HG03139 (cell line): ENCODE measurements around the gene ONECUT2.

Experiments used
- ATAC-seq: cut with Tn5 transposase; IDR thresholded peaks from one replicate; pipeline ENCODE4 v1.9.1; 2021; ENCODE audit not compliant: unreplicated experiment

Gene ONECUT2

DNA sequence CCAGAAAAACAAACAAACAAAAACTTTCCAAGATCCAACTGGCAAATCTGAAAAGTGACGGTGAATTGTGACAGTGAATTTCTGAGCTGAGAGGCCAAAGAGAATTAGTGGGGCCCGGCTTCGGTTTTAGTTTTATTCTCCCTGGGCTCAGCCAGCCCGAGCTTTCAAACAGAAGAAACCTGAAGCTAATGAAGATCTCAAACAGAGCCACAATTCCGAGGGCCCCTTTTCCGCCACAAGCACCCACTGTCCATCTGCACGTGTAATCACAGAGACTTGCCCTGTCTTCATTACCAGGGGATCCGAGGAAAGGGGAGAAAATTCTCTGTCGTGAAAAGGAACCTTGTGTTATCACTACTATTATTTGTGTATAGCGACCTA lies 4.2 kb upstream of the ONECUT2 start:
- no peak for ATAC-seq

DNA sequence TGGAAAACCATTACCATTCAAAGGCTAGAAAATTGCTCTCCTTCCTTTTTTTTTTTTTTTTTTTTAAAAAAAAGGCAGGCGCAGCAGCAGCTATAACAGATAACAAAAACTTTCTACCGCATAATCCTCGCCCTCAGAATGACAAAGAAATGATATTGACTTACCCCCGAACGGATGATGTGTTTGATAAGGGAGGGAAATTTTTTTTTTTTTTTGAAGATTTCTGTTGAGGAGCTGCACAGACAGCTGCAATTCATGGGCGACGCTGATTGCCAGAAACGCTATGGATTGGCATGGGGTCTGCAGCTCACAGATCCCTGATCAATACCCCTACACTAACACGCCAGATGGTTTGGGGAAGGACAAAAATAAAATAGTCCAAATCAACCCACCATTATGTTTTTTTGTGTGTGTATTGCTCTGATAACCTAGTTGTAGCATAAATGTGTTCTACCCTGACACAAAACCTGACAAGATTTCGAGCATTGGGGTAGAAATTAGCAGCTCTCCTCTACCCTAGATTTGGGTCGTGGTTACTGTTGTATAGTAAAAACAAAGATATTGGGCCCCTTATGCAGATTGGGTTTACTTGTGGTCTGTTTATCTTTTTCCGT lies 3.6 kb upstream of the ONECUT2 start:
- ATAC-seq: no peak

DNA sequence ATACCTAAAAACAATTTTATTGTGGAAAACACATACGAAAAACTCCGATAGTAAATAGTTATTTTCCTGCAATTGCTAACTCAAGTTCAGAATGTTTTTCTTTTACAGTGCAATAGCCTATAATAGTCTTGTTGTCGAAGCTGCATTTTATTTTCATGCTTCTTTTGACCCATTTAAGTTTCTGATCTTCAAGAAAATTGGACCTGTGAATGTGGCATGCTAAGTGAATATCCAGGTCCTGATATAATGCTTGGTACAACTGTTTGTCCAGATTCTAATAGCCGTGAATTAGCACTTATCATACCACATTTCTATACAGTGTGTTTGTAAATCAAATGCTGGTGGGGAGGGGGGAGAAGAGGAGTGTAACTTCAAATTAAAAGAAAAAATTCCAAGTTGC lies 3.0 kb upstream of the ONECUT2 start:
- ATAC-seq: no peak

DNA sequence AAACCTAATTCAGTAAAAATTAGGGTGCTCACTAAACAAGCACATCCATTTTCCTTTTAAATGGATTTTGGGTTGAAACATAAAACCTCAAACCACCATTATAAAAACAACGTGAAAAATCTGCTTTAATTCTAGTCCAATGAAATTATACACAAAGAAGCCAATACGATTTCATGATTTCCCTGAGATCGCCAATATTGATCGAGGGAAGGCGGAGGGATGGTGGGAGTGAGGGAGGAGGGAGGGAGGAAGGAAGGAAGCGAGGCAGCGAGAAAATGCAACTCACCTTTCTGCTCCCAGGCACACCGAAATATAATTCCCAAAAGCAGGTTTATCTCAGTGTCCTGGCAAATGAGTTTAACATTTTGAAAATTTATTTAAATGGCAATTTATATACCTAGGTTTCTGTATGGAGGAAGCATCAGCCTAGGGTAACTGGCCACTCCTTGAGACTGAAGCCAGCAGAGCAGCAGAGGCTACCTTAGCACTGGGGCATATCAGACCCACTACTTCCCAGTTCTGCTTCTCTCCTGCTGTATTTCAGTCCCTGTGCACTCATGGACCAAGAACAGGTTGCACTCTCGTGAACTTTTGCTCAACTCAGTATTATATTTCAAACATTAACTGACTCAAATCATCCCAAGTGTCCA lies 2.3 kb upstream of the ONECUT2 start:
- ATAC-seq: no peak

- no peak for ATAC-seq
Measured at GRCh38 chr18:57433482-57433881, 1.7 kb upstream of the ONECUT2 start.

DNA sequence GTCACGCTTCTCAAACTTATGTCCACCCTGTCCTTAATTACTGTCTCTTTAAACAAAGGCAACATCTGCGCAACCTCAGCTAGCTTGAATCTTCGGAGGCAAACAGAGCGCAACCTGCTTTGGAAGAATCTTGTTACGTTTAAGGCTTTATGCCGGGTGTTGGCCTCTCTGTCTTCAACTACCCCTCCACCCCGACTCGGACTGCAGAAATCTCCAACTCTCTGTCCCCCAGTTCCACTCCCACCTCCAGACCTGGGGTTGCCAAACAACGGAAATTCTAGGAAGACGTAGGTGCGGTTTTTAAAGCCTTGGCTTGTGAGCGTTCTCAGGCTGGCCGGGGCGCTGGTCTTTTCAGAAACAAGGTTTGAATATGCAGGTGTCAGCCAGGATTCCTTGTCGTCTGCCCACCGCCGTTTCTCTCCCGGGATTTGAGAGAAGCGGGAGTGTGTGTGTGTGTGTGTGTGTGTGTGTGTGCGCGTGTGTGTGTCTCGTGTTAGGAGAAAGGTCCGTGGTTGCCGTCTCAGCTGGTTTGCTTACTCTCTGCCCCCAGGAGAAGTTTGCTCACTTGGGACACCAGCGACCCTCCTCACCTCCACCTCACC lies 1.1 kb upstream of the ONECUT2 start:
- ATAC-seq: no peak

GRCh38 chr18:57435846-57436190 lies 644 bp downstream of the ONECUT2 start:
- no peak for ATAC-seq

DNA sequence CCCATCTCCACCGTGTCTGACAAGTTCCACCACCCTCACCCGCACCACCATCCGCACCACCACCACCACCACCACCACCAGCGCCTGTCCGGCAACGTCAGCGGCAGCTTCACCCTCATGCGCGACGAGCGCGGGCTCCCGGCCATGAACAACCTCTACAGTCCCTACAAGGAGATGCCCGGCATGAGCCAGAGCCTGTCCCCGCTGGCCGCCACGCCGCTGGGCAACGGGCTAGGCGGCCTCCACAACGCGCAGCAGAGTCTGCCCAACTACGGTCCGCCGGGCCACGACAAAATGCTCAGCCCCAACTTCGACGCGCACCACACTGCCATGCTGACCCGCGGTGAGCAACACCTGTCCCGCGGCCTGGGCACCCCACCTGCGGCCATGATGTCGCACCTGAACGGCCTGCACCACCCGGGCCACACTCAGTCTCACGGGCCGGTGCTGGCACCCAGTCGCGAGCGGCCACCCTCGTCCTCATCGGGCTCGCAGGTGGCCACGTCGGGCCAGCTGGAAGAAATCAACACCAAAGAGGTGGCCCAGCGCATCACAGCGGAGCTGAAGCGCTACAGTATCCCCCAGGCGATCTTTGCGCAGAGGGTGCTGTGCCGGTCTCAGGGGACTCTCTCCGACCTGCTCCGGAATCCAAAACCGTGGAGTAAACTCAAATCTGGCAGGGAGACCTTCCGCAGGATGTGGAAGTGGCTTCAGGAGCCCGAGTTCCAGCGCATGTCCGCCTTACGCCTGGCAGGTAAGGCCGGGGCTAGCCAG lies 1.2 kb downstream of the ONECUT2 start:
- no peak for ATAC-seq

GRCh38 chr18:57436965-57437333 lies 1.8 kb downstream of the ONECUT2 start:
- ATAC-seq: no peak

DNA sequence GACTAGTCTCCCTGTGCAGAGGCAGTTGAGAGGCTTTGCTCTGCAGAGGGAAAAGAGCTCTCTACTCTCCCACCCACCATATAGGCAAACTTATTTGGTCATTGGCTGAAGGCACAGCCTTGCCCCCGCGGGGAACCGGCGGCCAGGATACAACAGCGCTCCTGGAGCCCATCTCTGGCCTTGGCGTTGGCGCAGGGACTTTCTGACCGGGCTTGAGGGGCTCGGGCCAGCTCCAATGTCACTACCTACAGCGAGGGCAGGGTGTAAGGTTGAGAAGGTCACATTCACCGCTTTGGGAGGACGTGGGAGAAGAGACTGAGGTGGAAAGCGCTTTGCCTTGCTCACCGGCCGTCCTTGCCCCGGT lies 2.2 kb downstream of the ONECUT2 start:
- no peak for ATAC-seq

DNA sequence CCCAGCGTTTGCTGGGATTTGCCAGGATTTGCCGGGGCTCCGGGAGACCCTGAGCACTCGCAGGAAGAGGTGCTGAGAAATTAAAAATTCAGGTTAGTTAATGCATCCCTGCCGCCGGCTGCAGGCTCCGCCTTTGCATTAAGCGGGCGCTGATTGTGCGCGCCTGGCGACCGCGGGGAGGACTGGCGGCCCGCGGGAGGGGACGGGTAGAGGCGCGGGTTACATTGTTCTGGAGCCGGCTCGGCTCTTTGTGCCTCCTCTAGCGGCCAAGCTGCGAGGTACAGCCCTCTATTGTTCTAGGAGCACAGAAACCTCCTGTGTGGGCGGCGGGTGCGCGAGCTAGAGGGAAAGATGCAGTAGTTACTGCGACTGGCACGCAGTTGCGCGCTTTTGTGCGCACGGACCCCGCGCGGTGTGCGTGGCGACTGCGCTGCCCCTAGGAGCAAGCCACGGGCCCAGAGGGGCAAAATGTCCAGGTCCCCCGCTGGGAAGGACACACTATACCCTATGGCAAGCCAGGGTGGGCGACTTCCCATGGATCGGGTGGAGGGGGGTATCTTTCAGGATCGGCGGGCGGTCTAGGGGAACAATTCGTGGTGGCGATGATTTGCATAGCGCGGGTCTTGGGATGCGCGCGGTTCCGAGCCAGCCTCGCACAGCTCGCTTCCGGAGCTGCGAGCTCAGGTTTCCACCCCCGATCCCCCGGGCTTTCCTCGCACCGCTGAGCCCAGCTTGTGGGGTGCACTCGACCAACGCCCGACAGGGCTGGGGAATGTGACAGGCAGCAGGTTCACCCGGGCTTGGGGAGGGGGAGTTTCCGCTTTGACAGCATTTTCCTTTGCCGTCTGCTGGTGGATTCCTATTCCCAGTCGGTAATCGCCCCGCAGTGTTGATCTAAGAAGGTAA lies 2.8 kb downstream of the ONECUT2 start:
- peak; percentile 62 for ATAC-seq

GRCh38 chr18:57438743-57439608 lies 3.8 kb downstream of the ONECUT2 start:
- no peak for ATAC-seq

- ATAC-seq: no peak
Measured at GRCh38 chr18:57439609-57439968, 4.4 kb downstream of the ONECUT2 start.

- ATAC-seq: no peak
Measured at GRCh38 chr18:57439985-57440330, 4.8 kb downstream of the ONECUT2 start.

GRCh38 chr18:57440331-57441070 lies 5.3 kb downstream of the ONECUT2 start:
- no peak for ATAC-seq

GRCh38 chr18:57441071-57441794 lies 6.1 kb downstream of the ONECUT2 start:
- ATAC-seq: no peak

- ATAC-seq: no peak
Measured at GRCh38 chr18:57443247-57443646, 8.1 kb downstream of the ONECUT2 start.

GRCh38 chr18:57443702-57444101 lies 8.5 kb downstream of the ONECUT2 start:
- no peak for ATAC-seq

- no peak for ATAC-seq
Measured at GRCh38 chr18:57444301-57444759, 9.2 kb downstream of the ONECUT2 start.
